Amniotic stem cell (primary cell): ENCODE data around the gene ADAMTS18.
"Not testable (repeated sequence)": the region's sequence is repeated elsewhere in the genome, so short reads cannot be mapped to it uniquely, and the experiment has no call there.

Experiments used
- DNase-seq: peaks from one replicate; lab custom pipeline; 2025; lab: John Stamatoyannopoulos, UW

ADAMTS18 gene

DNA sequence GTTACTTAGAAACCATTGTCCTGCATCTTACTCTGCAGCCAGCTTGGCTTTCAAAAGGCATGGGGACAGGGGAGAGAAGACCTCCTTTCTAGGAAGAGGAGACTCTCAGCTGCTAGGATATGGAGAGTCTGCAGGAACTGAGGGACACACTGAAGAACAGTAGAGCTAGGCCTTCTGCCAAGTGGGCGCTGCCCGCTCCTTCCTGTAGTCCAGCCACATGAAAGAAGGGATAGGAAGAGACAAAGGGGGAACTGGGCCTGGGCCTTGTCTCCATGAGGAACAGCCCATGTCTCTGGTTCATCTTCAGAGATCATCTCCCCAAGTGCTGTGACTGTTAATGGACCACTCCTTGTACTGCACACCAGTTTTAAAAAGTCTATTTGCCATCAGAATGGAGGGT lies 157.3 kb downstream of the ADAMTS18 start:
- no peak for DNase-seq

DNA sequence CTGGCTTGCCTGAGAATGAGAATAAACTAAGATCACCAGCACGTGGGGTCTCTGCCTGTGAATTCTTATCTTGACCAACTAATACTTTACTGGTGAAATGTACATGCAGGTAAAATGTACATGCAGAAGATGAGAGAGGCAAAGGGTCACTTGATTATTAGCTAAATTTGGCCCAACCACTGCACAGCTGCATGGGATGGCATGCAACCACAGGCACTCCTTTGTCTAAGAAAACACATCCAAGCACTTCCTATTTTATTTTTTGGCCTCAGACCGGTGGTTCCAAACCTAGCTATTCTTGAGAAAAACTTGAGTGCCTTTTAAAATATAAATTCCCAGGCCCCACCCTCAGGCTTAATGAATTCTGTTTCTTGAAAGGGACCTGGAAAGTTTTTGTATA lies 157.7 kb downstream of the ADAMTS18 start:
- DNase-seq, result no peak

- DNase-seq, result no peak
These were observed 158.2 kb downstream of the ADAMTS18 start for GRCh38 chr16:77276661-77277060.

DNA sequence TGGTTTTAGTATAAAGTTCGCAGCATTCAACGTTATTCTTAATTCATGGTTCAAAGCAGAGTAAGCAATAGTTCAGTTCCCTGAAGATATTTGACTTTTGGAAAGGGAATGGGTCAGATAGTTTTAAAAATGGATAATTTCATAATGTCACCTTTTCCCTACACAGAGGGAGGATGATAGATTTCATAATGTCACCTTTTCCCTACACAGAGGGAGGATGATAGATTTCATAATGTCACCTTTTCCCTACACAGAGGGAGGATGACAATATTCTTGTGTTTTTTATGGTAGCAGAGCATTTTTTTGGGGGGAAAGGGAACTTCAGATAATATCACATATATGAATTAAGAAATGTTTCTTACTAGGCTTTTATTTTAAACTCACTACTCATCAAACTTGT lies 159.5 kb downstream of the ADAMTS18 start:
- DNase-seq, result not testable (repeated sequence)

DNA sequence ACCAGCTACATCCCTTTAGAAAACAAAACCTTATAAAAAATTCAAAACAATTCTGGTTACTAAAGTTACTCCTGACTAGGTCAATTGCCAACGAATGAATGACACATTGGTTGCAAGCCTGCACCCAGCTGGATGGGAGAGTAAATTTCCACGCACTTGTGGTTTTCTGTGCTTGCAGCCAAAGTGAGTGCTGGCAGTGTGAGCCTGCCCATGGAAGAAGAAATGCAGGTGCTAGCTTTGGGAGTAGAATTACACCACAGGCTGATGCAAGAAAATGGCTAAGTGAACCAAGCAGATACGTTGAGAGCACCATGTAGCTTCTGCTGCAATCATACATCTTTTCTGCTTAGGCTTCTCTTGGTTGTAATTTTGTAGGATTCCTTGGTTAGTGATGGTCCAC lies 161.0 kb downstream of the ADAMTS18 start:
- DNase-seq, result no peak

GRCh38 chr16:77271532-77272426 lies 163.1 kb downstream of the ADAMTS18 start:
- DNase-seq, result no peak

GRCh38 chr16:77266185-77266584 lies 168.6 kb downstream of the ADAMTS18 start:
- not testable (repeated sequence) for DNase-seq

DNA sequence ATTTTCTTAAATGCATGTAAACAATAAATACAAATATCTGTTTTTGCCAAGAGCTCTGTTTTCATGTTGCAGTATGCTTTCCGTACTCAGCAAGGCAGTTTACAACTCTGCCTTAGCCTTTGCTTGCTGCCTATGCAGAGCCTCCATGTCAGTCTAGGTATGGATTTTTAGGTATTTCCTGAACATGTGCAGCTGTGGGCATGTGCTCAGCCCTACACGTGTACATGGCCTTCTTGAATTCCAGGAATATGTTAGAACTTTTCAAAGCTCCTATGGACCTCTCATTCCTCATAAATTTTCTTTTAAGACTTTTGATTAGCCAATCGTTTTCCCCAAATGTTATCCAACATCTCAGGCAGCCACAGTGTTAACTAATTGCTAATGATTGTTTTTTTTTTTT lies 171.9 kb downstream of the ADAMTS18 start:
- DNase-seq, result no peak

DNA sequence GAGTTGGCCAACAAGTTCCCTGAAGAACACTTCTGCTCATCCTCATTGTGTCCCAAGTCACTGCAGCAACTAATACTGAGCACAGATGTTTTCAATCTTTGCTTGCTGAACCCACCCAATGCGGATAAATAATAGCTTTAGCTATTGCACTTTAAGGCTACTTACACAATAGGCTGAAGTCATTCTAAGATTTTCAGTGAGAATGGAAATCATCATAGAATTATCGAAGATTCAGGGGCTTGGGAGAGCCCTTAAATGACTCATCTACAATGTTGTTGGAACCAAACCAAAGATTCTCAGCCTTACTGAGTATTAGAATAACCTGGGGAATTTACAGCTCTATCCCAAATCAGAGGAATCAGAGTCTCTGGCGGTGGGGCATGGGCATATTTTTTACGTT lies 184.4 kb downstream of the ADAMTS18 start:
- no peak for DNase-seq

- DNase-seq, result no peak
These were observed 188.7 kb downstream of the ADAMTS18 start for GRCh38 chr16:77246150-77246549.

DNA sequence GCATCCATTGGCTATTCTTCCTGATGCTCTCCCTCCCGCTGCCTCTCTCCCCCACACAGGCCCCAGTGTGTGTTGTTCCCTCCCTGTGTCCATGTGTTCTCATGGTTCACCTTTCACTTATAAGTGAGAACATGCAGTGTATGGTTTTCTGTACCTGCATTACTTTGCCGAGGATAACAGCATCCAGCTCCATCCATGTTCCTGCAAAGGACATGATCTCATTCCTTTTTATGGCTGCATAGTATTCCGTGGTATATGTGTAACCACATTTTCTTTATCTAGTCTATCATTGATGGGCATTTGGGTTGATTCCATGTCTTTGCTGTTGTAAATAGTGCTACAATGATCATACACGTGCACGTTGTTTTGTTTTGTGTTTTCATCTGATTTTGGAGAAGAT lies 192.4 kb downstream of the ADAMTS18 start:
- not testable (repeated sequence) for DNase-seq

GRCh38 chr16:77238593-77238992 lies 196.2 kb downstream of the ADAMTS18 start:
- DNase-seq, result no peak

- DNase-seq, result peak; percentile 50
These were observed 198.7 kb downstream of the ADAMTS18 start for GRCh38 chr16:77236063-77236511.

DNA sequence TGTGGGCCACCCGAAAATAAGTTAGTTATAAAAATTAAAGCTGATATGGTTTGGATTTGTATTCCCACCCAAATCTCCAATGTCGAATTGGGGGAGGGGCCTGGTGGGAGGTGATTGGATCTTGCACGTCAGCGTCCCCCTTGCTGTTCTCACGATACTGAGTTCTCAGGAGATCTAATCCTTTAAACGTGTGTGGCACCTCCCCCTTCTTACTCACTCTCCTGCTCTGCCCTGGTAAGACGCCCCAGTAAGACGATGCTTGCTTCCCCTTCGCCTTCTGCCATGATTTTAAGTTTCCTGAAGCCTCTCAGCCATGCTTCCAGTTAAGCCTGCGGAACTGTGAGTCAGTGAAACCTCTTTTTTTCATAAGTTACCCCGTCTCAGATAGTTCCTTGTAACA lies 200.2 kb downstream of the ADAMTS18 start:
- no peak for DNase-seq

- no peak for DNase-seq
These were observed 200.9 kb downstream of the ADAMTS18 start for GRCh38 chr16:77233799-77234519.
